GM19467 (cell line): ENCODE results near the gene CPNE1.

Source experiments
- ATAC-seq: cut with Tn5 transposase; IDR thresholded peaks from one replicate; pipeline ENCODE4 v1.9.1; 2021; ENCODE audit warnings: mild to moderate bottlenecking, moderate library complexity; ENCODE audit not compliant: unreplicated experiment

The CPNE1 gene

GRCh38 chr20:35654415-35654814 lies 10.3 kb downstream of the CPNE1 start:
- ATAC-seq, result no peak

- no peak for ATAC-seq
Observed at GRCh38 chr20:35653893-35654292, 10.8 kb downstream of the CPNE1 start.

- ATAC-seq, result no peak
Observed at GRCh38 chr20:35653430-35653734, 11.3 kb downstream of the CPNE1 start.

DNA sequence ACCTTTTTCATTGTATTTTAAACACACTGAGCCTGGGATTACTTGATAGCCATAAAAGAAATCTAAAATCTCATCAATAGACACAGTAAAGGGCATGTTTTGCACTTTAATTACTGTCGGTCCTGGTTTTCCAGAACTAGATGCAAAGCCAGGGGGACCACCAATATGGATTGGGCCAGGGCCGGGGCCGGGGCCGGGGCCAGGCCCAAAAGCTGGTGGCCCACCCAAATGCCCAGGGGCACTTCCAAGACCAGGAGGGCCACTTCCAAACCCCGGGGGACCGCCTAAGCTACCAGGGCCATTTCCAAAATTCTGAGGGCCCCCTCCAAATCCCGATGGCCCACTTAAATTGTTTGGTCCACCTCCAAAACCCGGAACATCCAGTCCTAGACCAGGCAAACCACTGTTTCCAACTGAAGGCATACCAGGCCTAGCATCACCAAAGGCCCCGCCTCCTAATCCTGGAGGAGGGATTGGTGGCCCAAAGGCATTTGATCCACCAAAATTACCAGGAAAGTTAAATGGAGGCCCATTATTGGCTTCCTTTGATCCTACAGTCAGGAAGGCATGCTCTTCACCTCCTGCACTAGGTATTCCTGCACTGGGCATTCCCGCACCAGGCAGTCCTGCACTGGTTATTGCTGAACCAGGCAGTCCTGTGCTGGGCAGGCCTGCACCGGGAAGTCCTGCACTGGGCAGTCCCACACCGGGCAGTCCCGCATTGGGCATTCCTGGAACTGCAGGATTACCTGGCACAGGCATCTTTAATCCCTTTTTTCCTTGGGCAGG lies 11.9 kb downstream of the CPNE1 start:
- ATAC-seq, result no peak

DNA sequence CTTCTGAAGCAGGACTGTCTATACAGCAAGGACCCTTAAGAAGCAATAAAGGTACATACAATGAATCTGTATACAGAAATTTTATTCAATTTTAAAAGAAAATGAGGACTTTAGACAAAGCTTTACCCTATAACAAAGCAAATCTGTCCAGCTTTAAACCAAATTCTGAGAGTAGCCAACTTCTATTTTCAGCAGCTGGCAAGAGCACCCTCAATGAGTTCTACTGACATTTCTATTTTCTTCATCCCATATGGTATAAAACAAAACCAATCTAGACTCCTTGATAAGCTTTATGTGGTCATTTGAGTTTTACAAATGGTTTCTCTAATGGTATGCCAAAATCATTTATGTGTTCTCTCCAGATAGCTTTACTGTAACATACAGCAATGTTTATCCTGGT lies 12.7 kb downstream of the CPNE1 start:
- no peak for ATAC-seq

DNA sequence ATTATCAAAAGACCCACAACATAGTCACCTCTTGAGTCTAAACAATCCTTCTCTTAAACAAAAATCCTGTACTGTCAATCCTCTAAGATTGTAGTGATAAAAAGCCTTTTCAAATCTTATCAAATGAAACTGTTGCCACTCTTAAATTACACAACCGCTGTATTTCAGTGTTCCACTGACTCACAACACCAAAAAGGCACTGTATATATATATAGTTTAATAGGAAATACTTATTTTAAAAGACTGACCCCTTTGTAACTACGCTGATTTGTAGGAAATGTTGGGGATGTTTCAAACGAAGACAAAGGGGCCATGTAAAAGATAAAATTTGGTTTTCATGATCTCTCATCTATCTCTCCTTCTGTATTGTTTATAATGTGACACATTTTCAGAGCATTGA lies 14.1 kb downstream of the CPNE1 start:
- no peak for ATAC-seq

DNA sequence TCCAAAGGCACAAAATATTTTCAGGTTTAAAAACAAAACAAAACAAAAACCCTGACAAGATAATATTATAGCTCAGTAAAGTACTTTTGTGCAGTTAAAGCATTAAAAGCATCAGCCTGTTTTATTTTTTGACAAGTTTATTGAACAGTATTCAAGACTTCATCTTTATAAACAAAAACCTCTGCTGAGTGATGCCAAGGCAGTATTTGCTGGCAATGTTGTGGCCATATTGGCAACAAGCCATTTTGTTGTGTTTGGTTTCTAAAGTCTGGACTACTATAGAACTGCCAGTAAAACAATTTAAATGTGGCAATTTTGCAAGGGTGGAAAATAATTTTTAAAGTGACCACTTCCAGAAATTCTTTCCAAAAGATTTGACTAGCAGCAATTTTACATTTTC lies 15.9 kb downstream of the CPNE1 start:
- ATAC-seq, result no peak

DNA sequence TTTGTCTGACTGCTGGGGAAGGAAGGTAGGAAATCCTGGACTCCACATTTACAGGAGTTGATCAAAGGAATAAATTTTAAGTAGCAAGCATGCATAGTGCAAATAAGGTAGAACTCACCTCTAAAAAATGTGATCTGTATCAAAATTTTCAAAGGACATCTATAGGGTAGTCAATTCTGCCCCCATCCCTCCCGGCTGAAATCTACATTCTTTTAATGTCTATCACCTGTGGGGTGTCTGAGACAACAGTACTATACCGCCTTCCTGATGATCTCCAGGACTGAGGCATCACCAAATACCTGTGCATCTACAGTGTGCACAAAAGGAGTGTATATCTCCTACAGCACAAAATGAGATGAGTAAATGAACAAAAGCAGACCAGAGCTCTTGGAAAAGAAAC lies 19.9 kb downstream of the CPNE1 start:
- no peak for ATAC-seq

GRCh38 chr20:35643045-35643444 lies 21.7 kb downstream of the CPNE1 start:
- ATAC-seq, result no peak

GRCh38 chr20:35641743-35642142 lies 23.0 kb downstream of the CPNE1 start:
- ATAC-seq, result no peak

DNA sequence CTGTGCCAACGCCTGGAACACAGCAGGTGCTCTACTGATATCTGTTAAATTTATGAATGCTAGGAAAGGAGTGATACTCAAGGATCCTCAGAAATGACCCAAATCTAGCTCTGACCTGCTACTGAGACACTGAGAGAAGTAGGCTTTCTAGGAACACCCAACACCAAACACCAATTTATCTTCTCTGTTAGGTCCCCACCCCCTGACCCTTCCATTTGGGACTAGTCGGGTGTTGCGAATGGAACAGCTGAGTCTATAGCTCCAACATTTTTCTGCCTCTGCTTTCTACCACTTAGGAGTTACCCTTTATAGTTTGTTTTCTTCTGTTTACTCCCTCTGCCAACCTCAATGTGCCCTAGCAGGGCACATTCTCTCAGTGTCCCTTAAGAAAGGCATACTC lies 24.0 kb downstream of the CPNE1 start:
- ATAC-seq, result no peak

DNA sequence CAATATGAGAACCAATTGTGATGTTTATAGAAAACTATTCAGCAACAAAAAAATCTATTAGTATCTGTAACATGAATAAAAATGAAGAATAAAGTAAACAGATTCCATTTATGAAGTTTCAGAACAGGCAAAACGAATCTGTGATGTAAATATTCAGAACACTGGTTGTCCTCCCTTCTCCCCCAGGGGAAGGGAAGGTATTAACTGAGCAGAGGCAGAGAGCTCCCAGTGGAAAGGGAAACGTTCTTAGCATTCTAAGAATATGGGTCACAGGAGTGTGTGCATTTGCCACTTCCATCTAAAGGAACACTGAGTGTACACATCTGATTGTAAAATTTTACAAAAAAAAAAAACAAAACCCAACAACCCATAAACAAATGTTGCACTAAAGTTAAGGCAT lies 25.9 kb downstream of the CPNE1 start:
- ATAC-seq, result no peak

DNA sequence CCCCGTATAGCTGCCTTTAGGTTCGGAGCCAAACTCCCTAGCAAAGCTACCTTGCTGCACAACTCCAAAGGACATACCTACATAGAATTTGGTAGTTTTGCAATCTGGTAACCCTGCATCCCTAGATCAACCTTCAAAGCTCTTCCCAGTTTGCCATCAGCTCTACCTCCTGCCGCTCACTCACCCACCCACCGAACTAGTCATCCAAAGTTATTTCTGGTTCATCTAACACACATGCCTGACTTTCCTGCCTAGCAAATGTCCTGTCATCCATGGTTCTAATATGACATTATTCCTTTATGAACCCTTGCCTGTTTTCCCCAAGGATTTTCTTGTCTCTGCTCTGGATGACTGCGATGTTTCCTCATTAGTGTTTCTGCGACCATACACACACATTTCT lies 27.4 kb downstream of the CPNE1 start:
- no peak for ATAC-seq

GRCh38 chr20:35636095-35636494 lies 28.6 kb downstream of the CPNE1 start:
- ATAC-seq, result no peak

DNA sequence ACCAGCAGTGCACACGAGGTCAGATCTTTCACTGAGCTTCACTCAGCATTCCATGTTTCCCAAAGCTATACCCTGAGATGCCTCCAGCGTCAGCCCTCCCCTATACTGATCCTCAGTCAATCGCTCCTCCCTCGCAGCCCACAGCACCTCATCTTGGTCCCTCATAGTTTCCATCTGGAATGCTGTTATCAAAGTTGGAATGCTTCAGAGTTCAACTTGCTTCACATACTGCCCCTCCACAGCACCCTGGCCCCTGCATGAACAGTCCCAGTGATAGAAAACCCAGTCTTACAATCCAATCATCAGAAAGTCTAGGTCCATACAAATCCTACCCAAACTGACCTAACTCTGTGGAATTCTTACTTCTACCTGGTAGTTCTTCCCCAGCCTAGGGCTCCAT lies 29.0 kb downstream of the CPNE1 start:
- no peak for ATAC-seq

DNA sequence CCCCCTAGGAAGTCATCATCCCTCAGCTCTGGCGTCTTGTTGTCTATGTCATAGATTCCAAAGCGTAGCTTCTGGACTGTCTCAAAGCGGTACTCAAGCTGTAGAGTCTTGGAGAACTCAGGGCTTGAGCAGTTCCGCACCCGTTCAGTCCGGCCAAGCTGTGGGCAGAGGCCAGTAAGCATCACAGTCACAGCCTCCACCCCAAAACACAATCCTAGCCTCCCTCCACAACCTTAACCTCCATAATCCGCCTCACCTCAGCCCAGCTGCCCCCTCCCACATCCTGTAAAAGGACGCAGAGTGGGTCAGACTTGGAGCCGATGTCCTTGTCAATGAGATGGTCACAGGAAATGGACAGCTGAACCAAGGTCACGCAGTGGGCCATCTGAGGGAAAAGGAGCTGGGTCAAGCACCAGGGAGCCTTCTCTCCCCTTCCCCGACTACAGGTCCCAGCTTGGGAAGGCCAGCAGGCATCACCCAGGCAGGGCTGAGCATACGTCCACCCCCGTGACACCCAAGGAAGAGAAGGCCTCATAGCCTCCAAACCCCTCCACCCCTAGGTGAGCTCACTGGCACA lies 32.1 kb downstream of the CPNE1 start:
- ATAC-seq, result no peak

DNA sequence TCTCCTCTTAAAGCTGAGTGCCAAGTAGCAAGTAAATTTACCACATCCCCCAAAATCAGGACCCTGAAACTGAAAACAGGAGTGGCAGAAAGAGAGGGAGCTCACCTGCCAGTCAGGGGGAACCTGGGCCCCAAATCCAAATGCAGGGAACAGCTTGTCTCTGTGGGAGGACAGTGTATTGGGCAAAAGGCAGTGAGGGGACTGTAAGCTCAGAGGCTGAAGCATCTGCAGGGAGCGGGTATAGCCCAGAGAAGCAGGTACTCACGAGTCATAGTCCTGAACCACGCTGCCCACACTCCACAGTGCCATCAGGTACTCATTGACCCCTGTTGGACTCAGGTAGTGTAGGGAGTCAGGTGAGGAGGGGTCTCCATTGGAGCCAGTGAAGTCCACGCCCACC lies 34.1 kb downstream of the CPNE1 start:
- ATAC-seq, result no peak

DNA sequence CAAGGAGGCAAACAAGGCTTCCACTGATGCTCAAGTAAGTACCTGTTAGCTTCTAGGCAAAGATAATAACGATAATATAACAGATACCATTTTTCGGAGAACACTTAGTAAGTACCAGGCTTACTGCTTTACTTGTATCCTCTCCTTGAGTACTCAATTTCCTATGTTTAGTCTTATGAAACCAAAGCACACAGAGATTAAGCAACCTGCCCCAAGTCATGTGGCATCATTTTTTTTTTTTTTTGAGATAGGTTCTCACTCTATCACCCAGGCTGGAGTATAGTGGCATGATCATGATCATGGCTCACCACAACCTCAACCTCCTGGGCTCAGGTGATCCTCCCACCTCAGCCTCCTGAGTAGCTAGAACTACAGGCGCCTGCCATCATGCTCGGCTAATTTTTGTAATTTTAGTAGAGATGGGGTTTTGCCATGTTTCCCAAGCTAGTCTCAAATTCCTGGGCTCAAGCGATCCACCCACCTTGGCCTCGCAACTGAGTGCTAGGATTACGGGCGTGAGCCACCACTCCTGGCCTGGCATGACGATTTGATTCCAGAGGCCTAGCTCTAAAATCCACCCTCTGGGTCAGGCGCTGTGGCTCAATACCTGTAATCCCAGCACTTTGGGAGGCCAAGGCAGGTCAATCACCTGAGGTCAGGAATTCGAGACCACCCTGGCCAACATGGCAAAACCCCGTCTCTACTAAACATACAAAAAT lies 35.1 kb downstream of the CPNE1 start:
- ATAC-seq, result no peak

DNA sequence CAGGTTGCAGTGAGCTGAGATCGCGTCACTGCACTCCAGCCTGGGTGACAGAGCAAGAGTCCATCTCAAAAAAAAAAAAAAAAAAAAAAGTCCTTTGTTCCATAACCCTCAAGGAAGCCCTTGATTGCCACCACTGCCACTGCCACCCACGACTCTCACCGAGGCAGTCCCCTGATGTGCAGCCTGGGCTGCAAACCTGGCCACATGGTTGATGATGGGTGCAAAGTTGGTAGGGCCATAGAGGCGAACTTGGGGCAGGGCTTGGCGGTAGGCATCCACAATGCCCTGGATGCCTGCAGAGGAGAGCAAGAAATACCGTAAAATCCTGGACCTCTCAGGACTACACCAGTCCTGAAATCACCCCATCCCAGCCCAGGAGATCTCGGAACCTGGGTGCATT lies 37.6 kb downstream of the CPNE1 start:
- no peak for ATAC-seq

GRCh38 chr20:35626386-35627001 lies 38.2 kb downstream of the CPNE1 start:
- no peak for ATAC-seq

GRCh38 chr20:35625584-35626385 lies 38.9 kb downstream of the CPNE1 start:
- ATAC-seq, result no peak
